Fibroblast of lung (primary cell): Measurements from ENCODE around the gene NR0B2.

ENCODE experiments used
- EZH2 ChIP-seq: IDR thresholded peaks from 2 replicates; pipeline ENCODE4 v1.5.1; 2012; ENCODE audit warnings: low read length, control low read depth, mild to moderate bottlenecking; ENCODE audit errors: missing control alignments
- TF ChIP-seq, protein P1 (sequence below), 2 donors: IDR thresholded peaks in 1 of 2; conservative IDR thresholded peaks in 1 of 2; 1 replicate in 1 of 2; 2 replicates in 1 of 2; pipeline ENCODE4 v1.5.1; 2011 to 2012; ENCODE audit warnings: low read length in 2 of 2, control low read depth in 1 of 2, inconsistent platforms in 1 of 2, low read depth in 1 of 2, mild to moderate bottlenecking in 1 of 2

GRCh38 chr1:26950602-26951001, 36.8 kb upstream of the NR0B2 start:
- TF ChIP-seq, protein P1, sequence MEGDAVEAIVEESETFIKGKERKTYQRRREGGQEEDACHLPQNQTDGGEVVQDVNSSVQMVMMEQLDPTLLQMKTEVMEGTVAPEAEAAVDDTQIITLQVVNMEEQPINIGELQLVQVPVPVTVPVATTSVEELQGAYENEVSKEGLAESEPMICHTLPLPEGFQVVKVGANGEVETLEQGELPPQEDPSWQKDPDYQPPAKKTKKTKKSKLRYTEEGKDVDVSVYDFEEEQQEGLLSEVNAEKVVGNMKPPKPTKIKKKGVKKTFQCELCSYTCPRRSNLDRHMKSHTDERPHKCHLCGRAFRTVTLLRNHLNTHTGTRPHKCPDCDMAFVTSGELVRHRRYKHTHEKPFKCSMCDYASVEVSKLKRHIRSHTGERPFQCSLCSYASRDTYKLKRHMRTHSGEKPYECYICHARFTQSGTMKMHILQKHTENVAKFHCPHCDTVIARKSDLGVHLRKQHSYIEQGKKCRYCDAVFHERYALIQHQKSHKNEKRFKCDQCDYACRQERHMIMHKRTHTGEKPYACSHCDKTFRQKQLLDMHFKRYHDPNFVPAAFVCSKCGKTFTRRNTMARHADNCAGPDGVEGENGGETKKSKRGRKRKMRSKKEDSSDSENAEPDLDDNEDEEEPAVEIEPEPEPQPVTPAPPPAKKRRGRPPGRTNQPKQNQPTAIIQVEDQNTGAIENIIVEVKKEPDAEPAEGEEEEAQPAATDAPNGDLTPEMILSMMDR (conservative IDR thresholded peaks at IDR 0.05 in 1 of 2, IDR thresholded peaks at IDR 0.05 in 1 of 2; ENCODE audit: low read depth in 1 of 2, low read length in 2 of 2) = no peak
- TF ChIP-seq EZH2 = no peak
